ENCODE data around the gene PGPEP1.
A peak's percentile ranks its signal among the peaks of the same experiment; 100 is the strongest.

DNA sequence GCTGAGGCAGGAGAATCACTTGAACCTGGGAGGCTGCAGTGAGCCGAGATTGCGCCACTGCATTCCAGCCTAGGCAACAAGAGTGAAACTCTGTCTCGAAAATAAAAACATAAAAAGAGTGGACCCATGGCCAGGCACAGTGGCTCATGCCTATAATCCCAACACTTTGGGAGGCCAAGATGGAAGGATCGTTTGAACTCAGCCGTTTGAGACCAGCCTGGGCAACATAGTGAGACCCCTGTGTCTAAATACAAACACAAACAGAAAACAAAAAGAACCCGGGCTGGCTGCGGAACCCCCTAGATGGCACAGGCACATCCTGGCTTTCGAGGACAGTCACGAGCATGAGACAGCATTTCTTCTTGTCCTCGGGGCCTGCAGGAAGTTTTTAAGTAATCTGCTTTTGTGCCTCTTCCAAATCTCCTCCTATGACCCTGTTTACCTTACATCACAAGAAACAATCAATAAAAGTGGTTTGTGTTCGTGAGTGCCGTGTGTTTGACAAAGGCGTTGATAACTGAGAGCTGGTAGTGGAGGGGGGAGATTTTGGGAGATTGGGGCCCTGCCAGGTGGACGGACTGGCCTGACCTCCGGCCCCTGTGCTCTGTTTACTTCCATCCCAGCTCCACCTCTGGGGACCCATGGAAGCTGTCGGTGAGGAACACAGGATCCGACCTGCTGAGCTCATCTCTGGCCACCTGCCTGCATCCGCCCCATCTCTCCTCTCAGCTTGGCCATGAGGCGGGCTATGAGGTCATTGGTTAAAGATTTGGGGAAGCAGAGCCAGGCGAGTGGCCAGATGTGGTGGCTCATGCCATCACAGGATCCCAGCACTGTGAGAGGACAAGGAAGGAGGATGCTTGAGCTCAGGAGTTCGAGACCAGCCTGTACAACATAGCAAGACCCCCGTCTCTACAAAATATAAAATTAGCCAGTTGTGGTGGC is 39.7 kb downstream of the PGPEP1 start:
- TF ChIP-seq CTCF (IDR thresholded peaks at IDR 0.05) (no peak), POLR2A (IDR thresholded peaks at IDR 0.05) (peak in 1 of 2 donors; percentile 7)
